PC-9 (cell line): ENCODE data around the gene HOXC13.

Experiments
- CTCF ChIP-seq: fragments of 200-600 bp; sonication (generic); conservative IDR thresholded peaks from 2 replicates; pipeline ENCODE4 v1.6.1; 2017; ENCODE audit warnings: mixed run types, antibody characterized with exemption, mild to moderate bottlenecking, moderate library complexity
- EZH2 ChIP-seq: fragments of 200-600 bp; sonication (generic); IDR thresholded peaks from 2 replicates; pipeline ENCODE4 v1.8.0; 2017; ENCODE audit warnings: antibody characterized with exemption, low read depth

- TF ChIP-seq CTCF (no peak), EZH2 (no peak)
Measured at GRCh38 chr12:53916788-53917655, 21.6 kb upstream of the HOXC13 start.
